ENCODE data around the gene SYT13. TPM values are rescaled to one million over a fixed set of nuclear protein-coding genes. Genes with fewer than 3 reads are reported as not detected.

Gene SYT13
- total RNA-seq, 1 experiment from 2014 or later: 4.3 TPM

- H4K8ac ChIP-seq (replicated peaks; ENCODE audit: insufficient read length, low read depth, low read length): no peak overlapping the region
- H2BK12ac ChIP-seq (ENCODE audit: insufficient read length, low read depth, low read length): no peak overlapping the region
- no peak overlapping the region for H2AK5ac ChIP-seq (ENCODE audit: insufficient read length, low read length)
- no peak overlapping the region; a peak in 2 of 5 replicates for H3K4me3 Mint-ChIP-seq
- peaks cover 13 to 25% of the 10 kb centered on the region in 2 experiments for H3K4me1 Mint-ChIP-seq
- H3K27me3 ChIP-seq (ENCODE audit: insufficient read depth, low read length): no peaks in the 10 kb centered on the region
- H3K23me2 ChIP-seq (ENCODE audit: insufficient read length, low read depth, low read length, poor library complexity, severe bottlenecking): no peaks in the 10 kb centered on the region
- H3K4me1 ChIP-seq (ENCODE audit: insufficient read depth, low read length): no peaks in the 10 kb centered on the region
- TF ChIP-seq CTCF (conservative IDR thresholded peaks at IDR 0.05): no peak
- H3K9ac ChIP-seq (ENCODE audit: extremely low read depth, insufficient read length, low read length): no peak overlapping the region
- H3K56ac ChIP-seq (ENCODE audit: insufficient read length, low read depth, low read length): no peak overlapping the region
- H3K79me1 ChIP-seq (ENCODE audit: insufficient read depth, low read depth, low read length, poor library complexity, severe bottlenecking): no peaks in the 10 kb centered on the region
- H2BK5ac ChIP-seq (ENCODE audit: insufficient read length, low read length): no peak overlapping the region
- no peak overlapping the region for H3K23ac ChIP-seq (ENCODE audit: insufficient read length, low read depth, low read length)
- no peak overlapping the region for H4K5ac ChIP-seq (ENCODE audit: insufficient read length, low read depth, low read length)
- H2BK15ac ChIP-seq (ENCODE audit: low read depth, low read length): no peak overlapping the region
- no peak overlapping the region for H3K27ac ChIP-seq (ENCODE audit: insufficient read length, low read depth, low read length)
- peaks cover 0 to 4% (median 0%) of the 10 kb centered on the region in 3 experiments; a peak in 3 of 7 replicates for H3K36me3 Mint-ChIP-seq (ENCODE audit: insufficient read depth in 1 of 3, low read depth in 3 of 3)
- no peaks in the 10 kb centered on the region for H3K79me2 ChIP-seq (ENCODE audit: insufficient read depth, low read length)
- WGBS (ENCODE audit: extremely low coverage, insufficient read length, low lambda C conversion rate): no CpG with 5 or more reads among the region's 12 CpGs
- no peak overlapping the region for H3T11ph ChIP-seq (ENCODE audit: low read length)
- peak overlapping the region in 1 of 3 experiments; percentile 40; a peak in 1 of 7 replicates for H3K27ac Mint-ChIP-seq
- no peak overlapping the region for H3K4ac ChIP-seq (ENCODE audit: low read depth, low read length)
- no peak overlapping the region for H2BK120ac ChIP-seq (ENCODE audit: low read depth, low read length, poor library complexity, severe bottlenecking)
- H4K91ac ChIP-seq (ENCODE audit: insufficient read length, low read depth, low read length): no peak overlapping the region
- no peaks in the 10 kb centered on the region for H3K9me3 ChIP-seq (ENCODE audit: control insufficient read depth, low read depth, low read length)
- H2AFZ ChIP-seq (ENCODE audit: low read length): no peak overlapping the region
- no peak overlapping the region for H3K4me2 ChIP-seq (ENCODE audit: insufficient read depth, insufficient read length, low read length)
- no peaks in the 10 kb centered on the region for H4K20me1 ChIP-seq (ENCODE audit: control insufficient read depth, insufficient read depth, insufficient read length)
- no peak for DNase-seq
- no peak overlapping the region for H3K18ac ChIP-seq (ENCODE audit: insufficient read length, low read depth, low read length)
- no peaks in the 10 kb centered on the region; the same call in none of the 2 replicates for H3K27me3 Mint-ChIP-seq (ENCODE audit: low read depth)
- no peak overlapping the region for H3K14ac ChIP-seq (ENCODE audit: insufficient read depth, low read length)
- H2BK20ac ChIP-seq (ENCODE audit: low read depth, low read length, poor library complexity, severe bottlenecking): no peak overlapping the region
- H3K9me3 Mint-ChIP-seq: no peaks in the 10 kb centered on the region
Observed at GRCh38 chr11:45213316-45213665, 72.8 kb downstream of the SYT13 start.
